Gastrocnemius medialis (tissue), 4 donors: ENCODE results near the gene USH1C. TPM values are rescaled to one million over a fixed set of nuclear protein-coding genes. Genes with fewer than 3 reads are reported as not detected.

Experiments used
- ATAC-seq, 2 donors: fragments of 150-250 bp; one replicate each; pipeline ENCODE4 v1.9.1; 2016
- DNase-seq, 2 donors: peaks; one replicate each; pipeline ENCODE4 v3.0.0-alpha.2; 2019
- H3K27ac ChIP-seq, 4 donors: fragments of 200-600 bp; sonication (generic); 1 replicate in 1 of 4; 2 replicates in 3 of 4; pipeline ENCODE4 v1.5.1; 2016 to 2018; ENCODE audit warnings: mild to moderate bottlenecking in 2 of 4, moderate library complexity in 1 of 4
- H3K27me3 ChIP-seq, 3 donors: fragments of 200-600 bp; sonication (generic) in 2 of 3; 1 replicate in 1 of 3; 2 replicates in 2 of 3; pipeline versions ENCODE4 v1.5.1 to v1.6.0; 2016 to 2019; ENCODE audit warnings: mild to moderate bottlenecking in 1 of 3, moderate library complexity in 1 of 3
- H3K36me3 ChIP-seq, 2 donors: fragments of 200-600 bp; sonication (generic) in 1 of 2; one replicate each; pipeline ENCODE4 v1.5.1; 2017 to 2018
- H3K4me1 ChIP-seq, 2 donors: fragments of 200-600 bp; sonication (generic) in 1 of 2; one replicate each; pipeline ENCODE4 v1.5.1; 2016 to 2017; ENCODE audit warnings: mild to moderate bottlenecking in 2 of 2
- H3K4me3 ChIP-seq, 4 donors: fragments of 200-600 bp; sonication (generic) in 3 of 4; 1 replicate in 1 of 4; 2 replicates in 3 of 4; pipeline ENCODE4 v1.5.1; 2016 to 2019; ENCODE audit warnings: mild to moderate bottlenecking in 2 of 4
- H3K9me3 ChIP-seq, 3 donors: fragments of 200-600 bp; sonication (generic) in 2 of 3; 1 replicate in 1 of 3; 2 replicates in 2 of 3; pipeline ENCODE4 v1.5.1; 2016 to 2019
- POLR2A ChIP-seq, 2 donors: fragments of 450-650 bp; IDR thresholded peaks; one replicate each; pipeline ENCODE4 v1.6.1; 2017; ENCODE audit warnings: antibody characterized with exemption in 2 of 2, mild to moderate bottlenecking in 2 of 2, moderate library complexity in 2 of 2
- in situ Hi-C, 4 donors: fragments of 200-750 bp; cut with MboI; loops; one replicate each; pipeline versions ENCODE4 v1.15.0 to v1.8.0; 2017; ENCODE audit warnings: low sequenced_read_pairs in 4 of 4
- intact Hi-C: fragments of 100-400 bp; cut with DNase I; formaldehyde crosslinking; loops from one replicate; pipeline ENCODE4 v1.15.1; 2023; ENCODE audit warnings: low total_unique reads
- total RNA-seq, 4 donors: library from RNA; depleted of rRNA; stranded (reverse); fragments of >200 nt; gene quantifications; one replicate each; pipeline versions ENCODE4 v1.1.0 to v1.2.3, GENCODE V29; 2016
- TF ChIP-seq, protein P1 (sequence below), 5 experiments: fragments of 450-650 bp in 3 of 5; fragments of 200-600 bp in 2 of 5; sonication (generic) in 2 of 5; IDR thresholded peaks in 4 of 5; conservative IDR thresholded peaks in 1 of 5; 1 replicate in 4 of 5; 2 replicates in 1 of 5; pipeline ENCODE4 v1.5.1; 2016 to 2019; ENCODE audit warnings: antibody characterized with exemption in 5 of 5, mild to moderate bottlenecking in 3 of 5, moderate library complexity in 3 of 5

The USH1C gene
- total RNA-seq, 4 donors from 2014 or later: 0.78 TPM; not detected in 3

GRCh38 chr11:17572359-17572690, 28.1 kb upstream of the USH1C start:
- H3K4me1 ChIP-seq: no peaks in the 10 kb centered on the region
- no peak for DNase-seq
- in situ Hi-C loops (no loop called here), intact Hi-C loops (no loop called here)
- H3K9me3 ChIP-seq: no peaks in the 10 kb centered on the region
- no peak for ATAC-seq
- no peak overlapping the region for H3K27ac ChIP-seq
- no peak overlapping the region for H3K4me3 ChIP-seq
- H3K27me3 ChIP-seq: no peaks in the 10 kb centered on the region
- TF ChIP-seq, protein P1, sequence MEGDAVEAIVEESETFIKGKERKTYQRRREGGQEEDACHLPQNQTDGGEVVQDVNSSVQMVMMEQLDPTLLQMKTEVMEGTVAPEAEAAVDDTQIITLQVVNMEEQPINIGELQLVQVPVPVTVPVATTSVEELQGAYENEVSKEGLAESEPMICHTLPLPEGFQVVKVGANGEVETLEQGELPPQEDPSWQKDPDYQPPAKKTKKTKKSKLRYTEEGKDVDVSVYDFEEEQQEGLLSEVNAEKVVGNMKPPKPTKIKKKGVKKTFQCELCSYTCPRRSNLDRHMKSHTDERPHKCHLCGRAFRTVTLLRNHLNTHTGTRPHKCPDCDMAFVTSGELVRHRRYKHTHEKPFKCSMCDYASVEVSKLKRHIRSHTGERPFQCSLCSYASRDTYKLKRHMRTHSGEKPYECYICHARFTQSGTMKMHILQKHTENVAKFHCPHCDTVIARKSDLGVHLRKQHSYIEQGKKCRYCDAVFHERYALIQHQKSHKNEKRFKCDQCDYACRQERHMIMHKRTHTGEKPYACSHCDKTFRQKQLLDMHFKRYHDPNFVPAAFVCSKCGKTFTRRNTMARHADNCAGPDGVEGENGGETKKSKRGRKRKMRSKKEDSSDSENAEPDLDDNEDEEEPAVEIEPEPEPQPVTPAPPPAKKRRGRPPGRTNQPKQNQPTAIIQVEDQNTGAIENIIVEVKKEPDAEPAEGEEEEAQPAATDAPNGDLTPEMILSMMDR (IDR thresholded peaks at IDR 0.05 in 4 of 5, conservative IDR thresholded peaks at IDR 0.05 in 1 of 5): no peak
- TF ChIP-seq POLR2A (IDR thresholded peaks at IDR 0.05): no peak
- no peaks in the 10 kb centered on the region for H3K36me3 ChIP-seq

- no peaks in the 10 kb centered on the region for H3K9me3 ChIP-seq
- TF ChIP-seq, protein P1 (IDR thresholded peaks at IDR 0.05 in 4 of 5, conservative IDR thresholded peaks at IDR 0.05 in 1 of 5): no peak
- TF ChIP-seq POLR2A (IDR thresholded peaks at IDR 0.05): no peak
- H3K4me3 ChIP-seq: no peak overlapping the region
- DNase-seq (no peak), ATAC-seq (no peak)
- no peaks in the 10 kb centered on the region for H3K27me3 ChIP-seq
- no peak overlapping the region for H3K27ac ChIP-seq
- no peaks in the 10 kb centered on the region for H3K4me1 ChIP-seq
- intact Hi-C loops: no loop called here
- H3K36me3 ChIP-seq: no peaks in the 10 kb centered on the region
- in situ Hi-C loops: no loop called here
These were observed 27.5 kb upstream of the USH1C start for GRCh38 chr11:17571431-17572358.

DNA sequence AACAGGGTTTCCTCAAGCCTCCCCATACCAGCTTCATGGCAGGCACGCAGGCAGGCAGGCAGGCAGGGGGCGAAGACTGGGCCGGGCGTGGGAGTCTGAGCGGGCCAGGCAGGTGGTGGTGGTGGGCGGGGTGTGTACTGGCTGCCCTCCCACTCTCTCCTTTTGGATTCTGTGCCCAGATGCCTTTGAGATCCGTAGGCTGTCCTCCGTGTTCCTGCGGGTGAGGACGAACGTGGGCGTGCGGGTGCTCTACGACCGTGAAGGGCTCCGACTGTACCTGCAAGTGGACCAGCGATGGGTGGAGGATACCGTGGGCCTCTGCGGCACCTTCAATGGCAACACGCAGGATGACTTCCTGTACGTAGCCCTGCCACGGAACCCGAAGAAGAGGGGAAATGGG, 25.8 kb upstream of the USH1C start:
- no peak for ATAC-seq

DNA sequence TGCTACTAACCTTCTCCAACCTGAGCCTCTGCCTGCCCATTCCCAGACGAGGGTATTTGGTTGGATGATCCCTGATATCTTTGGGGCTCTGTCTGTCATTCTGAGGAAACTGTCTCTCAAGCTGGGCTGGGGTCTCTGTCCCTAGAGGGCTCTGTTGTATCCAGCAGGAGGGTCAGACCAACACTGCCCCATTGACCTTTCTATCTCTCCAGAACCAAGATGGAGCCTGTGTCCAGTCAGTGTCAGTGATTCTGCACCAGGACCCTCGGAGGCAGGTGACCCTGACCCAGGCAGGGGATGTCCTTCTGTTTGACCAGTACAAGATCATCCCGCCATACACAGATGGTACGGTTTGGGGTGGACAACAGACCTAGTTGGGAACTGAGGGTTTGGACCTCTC, 24.7 kb upstream of the USH1C start:
- no peaks in the 10 kb centered on the region for H3K9me3 ChIP-seq
- TF ChIP-seq, protein P1 (IDR thresholded peaks at IDR 0.05 in 4 of 5, conservative IDR thresholded peaks at IDR 0.05 in 1 of 5): no peak
- TF ChIP-seq POLR2A (IDR thresholded peaks at IDR 0.05): no peak

More for the DNA sequence above, 25.8 kb upstream of the USH1C start:
- no peaks in the 10 kb centered on the region for H3K36me3 ChIP-seq
- in situ Hi-C loops (no loop called here), intact Hi-C loops (no loop called here)
- TF ChIP-seq POLR2A (IDR thresholded peaks at IDR 0.05): no peak
- H3K27ac ChIP-seq: no peak overlapping the region
- no peaks in the 10 kb centered on the region for H3K27me3 ChIP-seq
- H3K4me1 ChIP-seq: no peaks in the 10 kb centered on the region
- no peaks in the 10 kb centered on the region for H3K9me3 ChIP-seq
- no peak overlapping the region for H3K4me3 ChIP-seq
- no peak for DNase-seq

GRCh38 chr11:17564687-17565042, 20.4 kb upstream of the USH1C start:
- DNase-seq (no peak), ATAC-seq (no peak)
- intact Hi-C loops: no loop called here
- Histone ChIP-seq H3K4me3 (no peak overlapping the region), H3K9me3 (no peaks in the 10 kb centered on the region), H3K27ac (no peak overlapping the region), H3K27me3 (no peaks in the 10 kb centered on the region), H3K4me1 (no peaks in the 10 kb centered on the region), H3K36me3 (no peaks in the 10 kb centered on the region)
- in situ Hi-C loops: no loop called here
- no peak for TF ChIP-seq POLR2A (IDR thresholded peaks at IDR 0.05)
- TF ChIP-seq, protein P1 (IDR thresholded peaks at IDR 0.05 in 4 of 5, conservative IDR thresholded peaks at IDR 0.05 in 1 of 5): no peak

More for the DNA sequence above, 24.7 kb upstream of the USH1C start:
- H3K4me3 ChIP-seq: no peak overlapping the region
- no peak overlapping the region for H3K27ac ChIP-seq
- no peak for ATAC-seq
- H3K4me1 ChIP-seq: no peaks in the 10 kb centered on the region
- no peak for DNase-seq
- H3K27me3 ChIP-seq: no peaks in the 10 kb centered on the region
- intact Hi-C loops: no loop called here
- in situ Hi-C loops: no loop called here
- no peaks in the 10 kb centered on the region for H3K36me3 ChIP-seq
